Vagina (tissue), 2 donors: ENCODE results near the gene TSPAN5.

Source experiments
- POLR2A ChIP-seq, 2 donors: fragments of 450-650 bp; IDR thresholded peaks; one replicate each; pipeline ENCODE4 v1.6.1; 2017; ENCODE audit warnings: antibody characterized with exemption in 2 of 2, mild to moderate bottlenecking in 2 of 2, moderate library complexity in 2 of 2
- POLR2AphosphoS5 ChIP-seq, 2 donors: sonication (generic); formaldehyde crosslinking; IDR thresholded peaks; one replicate each; pipeline ENCODE4 v1.9.0; 2017; ENCODE audit warnings: antibody characterized with exemption in 2 of 2, mild to moderate bottlenecking in 2 of 2, low read depth in 1 of 2; ENCODE audit not compliant: insufficient read depth in 1 of 2
- TF ChIP-seq, protein P1 (sequence below), 3 experiments: fragments of 450-650 bp in 2 of 3; fragments of 200-600 bp in 1 of 3; sonication (generic) in 1 of 3; IDR thresholded peaks; one replicate each; pipeline ENCODE4 v1.5.1; 2017 to 2019; ENCODE audit warnings: antibody characterized with exemption in 3 of 3, mild to moderate bottlenecking in 2 of 3, moderate library complexity in 2 of 3

- TF ChIP-seq, protein P1, sequence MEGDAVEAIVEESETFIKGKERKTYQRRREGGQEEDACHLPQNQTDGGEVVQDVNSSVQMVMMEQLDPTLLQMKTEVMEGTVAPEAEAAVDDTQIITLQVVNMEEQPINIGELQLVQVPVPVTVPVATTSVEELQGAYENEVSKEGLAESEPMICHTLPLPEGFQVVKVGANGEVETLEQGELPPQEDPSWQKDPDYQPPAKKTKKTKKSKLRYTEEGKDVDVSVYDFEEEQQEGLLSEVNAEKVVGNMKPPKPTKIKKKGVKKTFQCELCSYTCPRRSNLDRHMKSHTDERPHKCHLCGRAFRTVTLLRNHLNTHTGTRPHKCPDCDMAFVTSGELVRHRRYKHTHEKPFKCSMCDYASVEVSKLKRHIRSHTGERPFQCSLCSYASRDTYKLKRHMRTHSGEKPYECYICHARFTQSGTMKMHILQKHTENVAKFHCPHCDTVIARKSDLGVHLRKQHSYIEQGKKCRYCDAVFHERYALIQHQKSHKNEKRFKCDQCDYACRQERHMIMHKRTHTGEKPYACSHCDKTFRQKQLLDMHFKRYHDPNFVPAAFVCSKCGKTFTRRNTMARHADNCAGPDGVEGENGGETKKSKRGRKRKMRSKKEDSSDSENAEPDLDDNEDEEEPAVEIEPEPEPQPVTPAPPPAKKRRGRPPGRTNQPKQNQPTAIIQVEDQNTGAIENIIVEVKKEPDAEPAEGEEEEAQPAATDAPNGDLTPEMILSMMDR (IDR thresholded peaks at IDR 0.05) = no peak
- TF ChIP-seq POLR2AphosphoS5 (IDR thresholded peaks at IDR 0.05; ENCODE audit: insufficient read depth in 1 of 2, low read depth in 1 of 2) (no peak), POLR2A (IDR thresholded peaks at IDR 0.05) (no peak)
These were observed 206.3 kb downstream of the TSPAN5 start for GRCh38 chr4:98452091-98452490.
